ENCODE measurements around the gene CNOT3.
"Not testable (repeated sequence)": the region's sequence is repeated elsewhere in the genome, so short reads cannot be mapped to it uniquely, and the experiment has no call there.

The CNOT3 gene

GRCh38 chr19:54194463-54194862 lies 56.9 kb downstream of the CNOT3 start:
- not testable (repeated sequence) for DNase-seq

GRCh38 chr19:54196536-54196935 lies 59.0 kb downstream of the CNOT3 start:
- DNase-seq = no peak

DNA sequence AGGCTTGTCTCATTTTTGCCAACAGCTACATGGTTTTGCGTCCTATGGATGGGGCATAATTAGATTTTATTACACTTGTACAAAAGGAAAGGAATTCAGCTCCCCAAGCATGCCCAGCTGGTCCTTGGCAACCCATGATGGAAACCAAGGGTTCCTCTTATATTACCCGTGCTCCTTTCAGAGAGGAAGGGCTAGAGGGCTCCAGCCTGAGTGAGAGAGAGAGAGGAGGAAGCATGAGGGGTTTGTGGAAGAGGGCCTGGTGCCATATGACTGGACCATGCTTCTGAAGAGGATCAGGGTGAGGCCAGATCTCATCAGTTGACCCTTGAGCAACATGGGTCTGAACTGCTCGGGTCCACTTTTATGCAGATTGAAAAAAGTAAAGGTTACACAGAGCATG lies 59.6 kb downstream of the CNOT3 start:
- no peak for DNase-seq

- DNase-seq = no peak
Measured at GRCh38 chr19:54199401-54199800, 61.8 kb downstream of the CNOT3 start.

- DNase-seq = no peak
Measured at GRCh38 chr19:54201172-54201701, 63.7 kb downstream of the CNOT3 start.

- no peak for DNase-seq
Measured at GRCh38 chr19:54201980-54202379, 64.4 kb downstream of the CNOT3 start.

DNA sequence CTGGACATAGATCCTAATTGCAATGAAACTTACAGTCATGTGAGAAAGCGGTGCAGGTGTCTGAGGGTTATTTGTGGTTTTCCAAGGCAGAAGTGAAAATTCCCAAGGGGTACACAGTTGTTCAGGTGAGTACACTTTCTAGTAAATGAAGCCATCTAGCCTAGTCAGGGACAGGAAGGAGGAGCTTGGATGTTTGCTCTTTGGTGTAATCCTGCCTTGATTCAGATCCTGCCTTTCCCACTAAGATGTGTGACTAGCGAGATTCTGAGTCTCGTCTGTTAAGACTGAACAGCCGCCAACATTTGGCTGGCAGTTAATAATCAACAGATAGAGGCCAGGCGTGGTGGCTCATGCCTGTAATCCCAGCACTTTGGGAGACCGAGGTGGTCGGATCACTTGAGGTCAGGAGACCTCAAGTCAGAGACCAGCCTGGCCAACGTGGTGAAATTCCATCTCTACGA lies 65.6 kb downstream of the CNOT3 start:
- no peak for DNase-seq

- DNase-seq = no peak
Measured at GRCh38 chr19:54204767-54205468, 67.4 kb downstream of the CNOT3 start.
